Measurements from ENCODE around the gene INO80C.

Gene INO80C

DNA sequence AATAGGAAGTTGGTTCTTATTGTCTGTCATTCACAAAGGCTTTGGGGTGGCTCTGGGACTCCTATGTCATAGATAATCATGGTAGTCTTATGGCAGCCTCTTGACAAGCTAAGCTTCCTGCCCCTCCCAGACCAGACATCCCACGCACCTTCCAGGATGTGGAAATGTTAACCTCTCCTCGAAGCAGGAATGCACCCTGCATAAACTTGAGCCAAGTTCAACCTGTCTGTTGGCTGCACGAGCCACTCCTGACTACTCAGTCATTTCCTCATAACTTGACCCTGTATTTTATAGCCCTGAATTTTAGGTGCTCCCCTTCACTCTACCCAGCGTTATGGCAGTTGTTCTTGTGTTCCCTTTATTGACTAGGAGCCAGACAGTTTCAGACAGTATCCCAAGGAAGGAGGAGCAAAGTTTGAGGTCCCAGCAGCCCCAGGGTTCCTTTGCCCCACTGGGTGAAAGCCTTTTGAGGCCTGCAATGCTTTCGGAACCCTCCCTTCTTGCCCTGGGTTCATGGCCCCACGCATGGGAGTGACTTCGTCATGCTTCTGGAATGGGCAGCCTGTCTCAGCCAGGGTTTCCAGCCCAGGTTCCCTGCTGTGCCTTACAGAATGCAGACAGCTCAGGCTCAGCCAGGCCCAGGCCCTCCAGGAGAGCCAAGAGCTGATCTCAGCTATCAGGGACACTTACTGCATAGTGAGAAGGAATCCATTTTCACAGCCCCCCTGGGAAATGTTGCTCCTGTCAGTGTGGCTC is 15.6 kb upstream of the INO80C start:
- no peak for DNase-seq (ENCODE audit: low read depth)

DNA sequence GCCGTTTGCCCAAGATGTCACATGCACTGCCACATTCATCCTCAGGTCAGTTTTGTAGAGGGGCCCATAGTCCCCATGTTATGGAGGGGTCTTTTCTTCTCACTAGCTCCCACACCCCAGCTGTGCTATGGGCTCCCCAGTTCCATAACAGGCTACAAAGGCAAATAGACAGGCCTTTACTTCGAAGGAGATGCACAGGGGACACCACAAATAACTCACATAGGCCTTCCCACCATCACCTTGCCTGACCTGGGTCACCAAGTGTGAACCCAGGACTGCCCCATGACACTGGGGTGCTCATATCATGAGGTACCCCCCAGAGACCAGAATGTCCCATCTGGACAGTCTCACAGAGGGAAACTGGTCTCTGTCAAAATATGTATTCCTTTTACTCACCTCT is 15.0 kb upstream of the INO80C start:
- DNase-seq (ENCODE audit: low read depth) = no peak

DNA sequence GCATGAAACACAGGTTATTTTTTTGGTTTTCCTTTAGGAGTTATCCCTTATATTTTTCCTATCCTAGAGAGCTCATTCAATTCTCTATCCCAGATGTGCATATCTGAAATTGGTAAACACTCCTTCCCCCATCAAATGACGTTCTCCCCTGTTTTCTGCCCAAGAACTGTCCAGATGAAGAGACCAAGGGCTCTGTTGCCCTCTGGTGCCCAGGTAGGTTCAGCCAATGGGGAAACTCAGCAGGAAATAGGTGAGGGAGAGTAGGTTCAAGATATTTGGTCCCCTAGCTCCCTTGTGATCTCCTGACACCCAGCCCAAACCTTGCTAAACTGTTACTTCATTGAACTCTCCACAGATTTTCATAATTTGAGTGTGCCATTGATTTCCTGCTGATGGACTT is 14.1 kb upstream of the INO80C start:
- no peak for DNase-seq (ENCODE audit: low read depth)

DNA sequence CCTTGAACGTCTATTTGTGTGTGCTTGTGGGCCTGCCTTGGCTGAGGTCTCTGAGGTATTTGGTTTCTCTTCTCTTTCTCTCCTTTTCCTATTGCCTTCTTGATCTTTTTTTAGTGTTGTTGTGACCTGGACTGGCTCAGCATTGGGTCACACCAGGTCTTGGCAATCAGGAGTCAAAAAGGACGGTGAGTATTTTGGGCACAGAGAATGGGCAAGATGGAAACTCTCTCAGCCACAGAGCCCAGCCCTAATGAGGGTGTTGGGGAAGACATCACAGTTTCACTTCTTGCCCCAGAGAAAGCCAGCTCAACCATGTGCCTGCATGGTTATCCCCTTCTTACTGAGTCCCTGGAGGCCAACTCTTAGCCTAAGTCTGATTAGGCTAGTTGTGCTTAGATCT is 13.7 kb upstream of the INO80C start:
- DNase-seq (ENCODE audit: low read depth) = no peak

DNA sequence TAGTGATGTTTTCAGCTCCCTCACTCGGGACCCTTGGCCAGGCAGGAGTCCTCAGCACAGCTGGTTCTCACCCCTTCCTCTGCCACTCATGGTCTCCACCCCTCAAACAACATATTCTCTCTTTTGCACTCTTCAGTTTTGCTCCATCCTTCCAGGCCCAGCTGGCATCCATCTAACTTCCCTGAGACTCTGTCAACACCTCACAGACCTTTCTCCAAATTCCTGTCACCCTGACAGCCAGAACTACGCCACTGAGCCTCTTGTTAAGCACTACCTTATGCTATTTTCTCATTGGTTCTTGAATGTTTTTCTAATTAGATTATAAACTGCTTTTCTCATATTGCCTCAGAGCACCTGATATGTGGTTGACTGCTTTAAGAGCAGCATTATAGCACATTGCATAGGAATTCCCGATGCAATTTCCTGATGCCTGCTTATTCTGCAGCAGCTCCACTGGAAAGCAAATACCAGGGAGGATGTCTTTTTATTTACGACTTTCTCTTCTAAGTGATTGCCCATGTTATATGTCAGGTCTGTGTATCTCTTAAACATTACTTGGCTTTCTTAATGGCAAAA is 12.4 kb upstream of the INO80C start:
- no peak for DNase-seq (ENCODE audit: low read depth)

DNA sequence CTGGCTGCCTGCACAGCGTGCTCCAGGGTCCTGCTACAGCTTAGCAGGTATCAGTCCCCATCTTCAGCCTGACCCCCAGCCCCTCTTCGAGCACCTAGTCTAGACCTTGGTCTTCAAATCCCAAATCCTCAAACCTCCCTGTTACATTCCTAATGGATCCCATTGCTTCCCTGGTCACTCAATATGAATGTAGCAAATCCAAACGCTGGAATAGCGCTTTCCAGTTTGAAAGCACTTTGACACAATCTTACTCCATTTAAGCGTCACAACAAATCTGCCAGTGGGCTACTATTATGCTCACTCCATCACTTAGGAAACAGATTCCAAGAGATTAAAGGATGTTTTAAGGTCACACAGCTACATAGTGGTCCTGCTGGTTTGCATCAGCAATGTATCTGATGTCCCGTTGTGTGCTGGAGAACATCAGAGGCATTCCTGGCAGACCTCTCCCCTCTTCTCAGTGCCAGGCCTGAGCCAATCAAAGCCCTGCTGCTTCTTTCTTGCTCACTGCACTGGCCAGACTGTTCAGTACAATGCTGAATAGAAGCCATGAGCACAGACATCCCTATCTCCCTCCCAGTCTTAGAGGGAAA is 11.1 kb upstream of the INO80C start:
- DNase-seq (ENCODE audit: low read depth) = no peak

DNA sequence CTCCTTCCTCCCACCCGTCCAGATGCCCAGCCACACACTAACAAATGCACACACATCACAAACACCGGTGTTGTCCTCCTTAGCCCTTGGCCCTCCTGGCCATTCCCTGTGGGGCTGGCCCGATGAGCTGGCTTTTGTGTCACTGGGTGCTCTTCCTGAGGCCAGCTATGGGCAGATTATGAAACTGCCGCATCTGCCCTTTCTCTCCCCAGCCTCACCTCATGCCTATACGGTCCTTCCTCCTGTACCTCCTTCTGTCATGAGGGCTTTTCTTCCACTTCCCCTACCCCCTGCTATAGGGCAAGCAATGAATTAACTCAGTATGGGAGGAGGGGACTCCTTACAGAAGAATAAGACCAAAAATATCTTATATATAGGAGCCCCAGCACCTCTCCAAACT is 10.3 kb upstream of the INO80C start:
- DNase-seq (ENCODE audit: low read depth) = no peak

DNA sequence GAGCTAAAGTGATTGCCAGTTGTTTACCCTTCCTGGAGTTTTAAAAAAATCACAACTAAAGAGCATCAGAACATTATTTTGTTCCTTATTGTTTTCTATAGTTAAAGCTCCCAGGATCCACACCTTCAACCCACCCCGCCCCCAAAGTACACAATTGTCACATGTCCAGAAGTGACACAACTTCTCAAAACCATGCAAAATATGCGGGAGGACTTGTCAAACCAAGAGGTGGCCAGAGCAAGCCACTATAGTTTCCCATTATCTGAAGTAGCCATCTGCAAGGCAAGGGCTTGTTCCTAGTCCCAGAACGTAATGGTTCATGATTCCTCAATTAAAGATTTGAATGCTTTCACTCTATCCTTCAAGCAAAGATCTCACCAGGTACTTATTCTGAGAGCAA is 9.9 kb upstream of the INO80C start:
- no peak for DNase-seq (ENCODE audit: low read depth)

DNA sequence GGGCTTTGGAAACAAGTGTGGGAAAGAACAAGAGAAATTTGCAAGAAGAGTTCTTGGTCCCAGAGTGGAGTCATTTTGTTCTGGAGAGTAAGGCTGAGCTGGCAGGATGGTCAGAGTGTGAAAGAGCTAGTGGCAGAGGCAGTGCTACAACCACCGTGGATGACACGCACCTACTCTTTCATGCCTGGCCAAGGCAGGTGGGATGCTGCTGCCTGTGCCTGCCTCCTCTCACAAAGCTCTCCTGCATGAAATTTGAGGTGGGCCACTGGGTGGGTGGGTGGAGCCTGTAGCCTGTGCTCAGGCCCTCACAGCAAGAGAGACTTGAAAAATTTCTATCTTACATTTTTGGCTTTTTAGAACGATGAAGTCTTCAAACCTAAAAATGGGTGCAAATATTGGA is 9.4 kb upstream of the INO80C start:
- no peak for DNase-seq (ENCODE audit: low read depth)

DNA sequence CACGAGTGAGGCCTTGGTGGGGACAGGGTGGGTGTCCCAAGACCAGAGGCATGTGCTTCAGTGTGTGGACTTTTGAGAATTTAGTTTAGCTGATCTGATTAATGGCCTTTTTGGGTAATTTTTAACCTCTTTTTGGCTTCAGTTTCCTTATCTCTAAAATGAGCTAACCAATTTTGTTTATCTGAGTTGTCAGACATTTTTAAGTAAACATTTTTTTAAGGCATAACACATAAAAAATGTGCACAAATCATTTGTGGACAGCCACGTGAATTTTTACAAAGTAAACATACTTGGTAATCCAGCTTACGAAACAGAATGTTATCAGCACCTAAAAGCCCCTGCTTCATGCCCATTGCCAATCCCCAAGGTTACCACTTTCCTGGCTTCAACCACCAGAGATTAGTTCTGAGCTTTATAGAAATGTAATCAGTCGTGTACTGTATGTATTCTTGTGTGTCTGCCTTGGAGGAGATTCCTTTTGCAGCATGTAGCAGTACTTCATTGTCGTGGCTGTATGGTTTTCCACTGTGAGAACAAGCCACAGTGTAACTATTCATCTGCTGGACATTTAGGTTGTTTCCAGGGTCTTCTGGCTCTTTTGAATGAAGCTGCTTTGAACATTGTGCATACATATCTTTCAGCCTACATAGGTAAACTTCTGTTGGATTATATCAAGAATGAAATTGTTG is 8.4 kb upstream of the INO80C start:
- no peak for DNase-seq (ENCODE audit: low read depth)

DNA sequence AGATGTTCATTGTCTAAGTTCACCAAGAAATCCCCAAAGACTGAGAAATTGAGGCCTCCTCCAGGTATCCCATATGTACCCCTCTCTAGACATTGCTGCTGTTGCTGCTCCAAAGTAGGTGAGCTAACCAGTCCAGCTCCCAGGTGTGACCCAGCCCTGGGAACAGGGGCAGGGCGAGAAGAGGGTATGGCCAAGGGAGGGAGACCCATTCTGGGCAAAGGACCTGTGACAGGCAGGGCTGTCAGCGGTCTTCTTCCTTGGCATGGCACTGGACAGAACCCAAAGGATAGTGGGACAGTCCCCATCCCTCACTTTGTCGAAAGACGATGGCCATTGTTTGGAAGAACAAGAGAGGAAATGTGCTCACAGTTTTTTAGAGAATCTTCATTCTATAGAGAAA is 7.2 kb upstream of the INO80C start:
- DNase-seq (ENCODE audit: low read depth) = no peak

DNA sequence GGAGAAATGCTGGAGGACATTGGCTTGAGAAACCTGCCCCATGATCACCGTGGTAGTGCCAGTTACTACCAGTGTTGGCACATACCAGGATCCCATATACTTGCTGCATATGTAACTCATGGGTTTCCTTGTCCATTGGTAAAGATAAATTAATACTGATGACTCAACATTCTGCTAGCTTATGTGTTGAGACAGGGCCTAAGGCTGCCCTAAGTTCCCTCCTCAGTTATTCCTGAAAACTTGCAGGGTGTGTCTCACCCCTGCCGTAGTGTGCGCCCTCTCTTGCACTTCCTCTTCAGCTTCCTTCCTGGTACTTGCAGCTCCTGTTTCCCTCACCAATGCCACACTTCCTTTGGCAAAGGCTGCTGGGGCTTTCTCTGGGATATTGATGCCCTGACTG is 4.3 kb upstream of the INO80C start:
- DNase-seq (ENCODE audit: low read depth) = no peak

DNA sequence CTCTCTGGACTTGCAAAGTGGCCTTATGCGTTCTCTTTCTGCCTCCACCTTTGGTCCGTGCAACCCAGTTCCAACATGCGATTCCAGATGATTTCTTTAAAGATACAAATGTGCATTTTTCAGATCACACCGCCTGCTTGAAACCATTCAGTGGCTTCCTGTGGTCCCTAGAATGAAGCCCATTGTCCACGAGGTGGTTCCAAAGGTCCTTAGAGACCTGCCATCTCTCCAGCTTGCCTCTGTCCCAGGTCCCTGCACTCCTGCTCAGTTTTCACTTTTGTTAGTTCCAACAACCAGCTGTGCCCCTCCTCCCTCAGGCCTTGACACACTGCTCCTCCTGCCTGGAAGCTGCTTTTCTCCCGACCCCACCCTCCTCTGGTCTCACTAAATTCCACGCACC is 3.6 kb upstream of the INO80C start:
- DNase-seq (ENCODE audit: low read depth) = no peak

DNA sequence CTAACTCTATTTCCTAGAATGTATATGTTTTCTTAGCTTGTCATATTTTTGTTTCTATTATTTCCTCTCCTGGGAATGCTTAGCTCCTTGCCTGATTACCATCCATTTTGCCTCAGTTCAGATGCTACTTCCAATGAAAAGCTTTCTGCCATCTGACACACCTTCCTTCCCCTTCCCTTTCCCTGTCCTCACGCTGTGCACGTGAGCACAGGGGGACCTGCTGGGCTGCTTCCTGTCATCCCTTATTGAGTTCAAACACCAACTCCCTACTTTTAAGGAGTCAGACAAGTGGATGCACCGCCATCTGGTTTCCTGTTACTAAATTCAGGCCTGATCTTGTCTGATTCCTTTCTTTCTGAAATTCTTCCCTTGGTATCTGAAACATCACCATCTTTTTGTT is 2.4 kb upstream of the INO80C start:
- no peak for DNase-seq (ENCODE audit: low read depth)

DNA sequence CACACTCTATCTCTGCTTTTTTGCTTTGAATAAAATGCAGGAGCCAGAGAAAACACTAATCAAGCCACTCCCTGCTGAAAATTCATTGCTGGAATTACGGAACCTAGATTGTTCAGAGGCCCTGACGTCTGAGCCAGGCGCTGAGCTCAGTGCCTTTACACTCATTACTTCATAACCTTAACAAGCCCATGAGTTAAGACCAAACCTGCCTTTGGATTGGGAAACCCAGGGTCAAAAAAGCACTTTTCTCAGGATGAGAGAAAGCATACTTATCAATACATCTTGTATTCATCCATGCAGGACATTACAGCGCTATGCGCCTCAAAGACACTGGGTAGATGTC is 762 bp downstream of the INO80C start:
- DNase-seq (ENCODE audit: low read depth) = no peak

DNA sequence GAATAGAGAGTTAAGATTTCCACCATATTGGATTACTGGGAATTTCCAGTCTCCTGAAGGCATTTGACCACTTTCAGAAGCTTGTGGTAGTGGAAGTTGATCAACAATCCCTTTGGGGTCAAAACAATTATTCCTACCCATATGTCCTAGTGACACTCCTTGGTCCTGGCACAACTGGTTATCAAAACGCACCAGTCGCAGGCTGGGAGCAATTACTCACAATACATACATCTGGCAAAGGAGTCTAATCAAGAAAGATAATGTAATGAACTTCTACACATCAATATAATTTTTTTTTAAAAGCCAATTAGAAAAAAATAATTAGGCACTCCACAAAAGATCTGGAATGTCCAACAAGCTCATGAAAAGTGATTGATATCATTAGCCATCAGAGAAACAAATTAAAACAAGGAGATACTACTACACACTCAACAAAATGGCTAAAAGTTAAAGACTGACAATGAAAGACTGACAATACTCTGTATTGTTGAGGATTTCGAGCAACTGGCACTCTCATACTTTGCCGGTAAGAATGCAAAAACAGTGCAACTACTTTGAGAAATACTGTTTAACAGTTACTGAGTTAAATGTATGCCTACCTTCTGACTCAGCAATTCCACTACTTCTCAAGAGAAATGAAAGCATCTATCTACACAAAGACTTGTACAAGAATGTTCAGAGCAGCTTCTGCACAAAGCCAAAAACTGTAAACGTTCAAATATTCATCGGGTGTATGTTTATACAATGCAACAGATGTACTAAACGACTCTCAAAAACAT is 2.0 kb downstream of the INO80C start:
- no peak for DNase-seq (ENCODE audit: low read depth)

DNA sequence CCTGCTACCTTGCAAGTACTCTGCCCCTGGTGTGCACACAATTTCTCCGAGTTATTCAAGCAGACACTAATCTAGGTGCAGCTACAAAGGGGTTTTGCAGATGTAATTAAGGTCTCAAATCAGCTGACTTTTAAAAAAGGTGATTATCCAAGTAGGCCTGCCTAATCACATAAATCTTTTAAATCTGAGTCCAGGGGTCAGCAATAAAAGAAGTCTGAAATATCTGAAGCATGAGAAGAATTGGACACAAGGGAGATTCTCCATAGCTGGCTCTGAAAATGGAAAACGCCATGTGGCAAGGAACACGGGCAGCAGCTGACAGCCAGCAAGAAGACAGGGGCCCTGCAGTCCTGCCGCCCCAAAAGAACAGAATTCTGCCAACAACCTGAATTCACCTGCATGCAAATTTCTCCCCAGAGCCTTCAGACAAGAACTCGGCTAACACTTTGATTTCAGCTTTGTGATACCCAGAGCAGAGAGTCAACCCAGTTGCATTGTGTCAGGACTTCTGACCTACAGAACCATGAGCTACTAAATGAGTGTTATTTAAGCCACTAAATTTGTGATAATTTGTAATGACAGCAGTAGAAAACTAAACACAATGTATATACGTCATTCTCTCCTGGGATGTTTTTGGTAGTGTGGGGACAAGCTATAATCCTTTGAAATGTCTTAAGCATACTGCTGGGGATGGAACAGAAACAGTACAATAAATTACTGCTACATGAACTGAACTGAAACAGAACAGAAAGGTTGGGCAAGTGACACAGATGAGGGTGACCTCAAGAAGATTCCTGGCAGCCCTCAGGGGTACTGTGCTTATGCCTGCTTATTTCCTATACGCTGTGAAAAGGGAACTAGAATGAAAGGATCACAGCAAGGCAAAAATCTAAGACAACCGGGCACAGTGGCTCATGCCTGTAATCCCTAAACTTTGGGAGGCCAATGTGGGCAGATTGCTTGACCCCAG is 3.2 kb downstream of the INO80C start:
- no peak for DNase-seq (ENCODE audit: low read depth)

DNA sequence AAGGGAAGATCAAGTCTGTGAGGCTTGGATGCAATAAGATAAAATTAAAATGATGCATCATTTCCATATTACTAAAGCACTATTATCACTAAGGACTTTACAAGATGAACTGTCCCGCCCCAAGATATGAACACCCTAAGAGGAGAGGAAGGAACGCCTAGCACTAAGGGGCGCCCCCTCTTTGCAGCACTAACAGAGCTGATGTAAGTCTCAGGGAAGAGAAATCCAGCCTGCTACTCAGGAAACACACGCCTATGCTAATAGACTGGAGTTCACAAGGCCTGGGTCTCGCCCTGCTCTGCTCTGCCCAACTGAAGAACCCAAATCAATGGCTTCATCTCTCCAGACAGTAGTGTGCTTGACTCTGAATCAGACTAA is 6.1 kb downstream of the INO80C start:
- no peak for DNase-seq (ENCODE audit: low read depth)

DNA sequence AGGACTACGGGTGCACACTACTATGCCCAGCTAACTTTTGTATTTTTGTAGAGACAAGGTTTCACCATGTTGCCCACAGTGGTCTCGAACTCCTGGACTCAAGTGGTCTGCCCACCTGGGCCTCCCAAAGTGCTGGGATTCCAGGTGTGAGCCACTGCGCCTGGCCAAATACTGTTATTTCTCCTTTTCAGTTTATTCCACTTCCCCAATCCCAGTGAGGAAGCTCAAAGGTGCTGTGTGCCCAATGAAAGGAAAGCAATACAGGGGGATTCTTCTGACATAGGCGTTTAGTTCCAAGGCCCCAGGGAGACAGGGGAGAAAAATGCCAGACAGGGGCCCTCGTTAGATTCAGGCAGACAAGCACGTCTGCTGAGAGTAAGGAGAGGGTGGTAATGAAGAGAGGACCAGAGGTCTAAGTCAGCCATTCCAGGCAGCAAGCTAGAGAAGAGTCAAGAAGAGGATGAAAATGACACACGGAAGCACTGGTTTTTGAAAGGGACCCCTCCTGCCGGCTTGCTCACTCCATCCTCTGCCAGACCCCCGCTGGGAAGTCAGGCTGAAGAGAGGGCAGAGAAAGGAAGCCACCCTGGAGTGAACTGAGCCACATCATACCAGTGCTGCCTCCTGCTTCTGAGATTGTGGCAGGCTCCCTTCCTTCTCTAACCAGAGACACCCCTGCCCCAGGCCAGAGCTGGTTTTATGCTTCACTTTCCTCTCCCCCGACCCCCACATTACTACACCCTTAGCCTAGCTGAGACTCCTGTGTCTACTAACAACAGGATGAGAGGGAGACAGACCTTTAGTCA is 6.7 kb downstream of the INO80C start:
- no peak for DNase-seq (ENCODE audit: low read depth)

DNA sequence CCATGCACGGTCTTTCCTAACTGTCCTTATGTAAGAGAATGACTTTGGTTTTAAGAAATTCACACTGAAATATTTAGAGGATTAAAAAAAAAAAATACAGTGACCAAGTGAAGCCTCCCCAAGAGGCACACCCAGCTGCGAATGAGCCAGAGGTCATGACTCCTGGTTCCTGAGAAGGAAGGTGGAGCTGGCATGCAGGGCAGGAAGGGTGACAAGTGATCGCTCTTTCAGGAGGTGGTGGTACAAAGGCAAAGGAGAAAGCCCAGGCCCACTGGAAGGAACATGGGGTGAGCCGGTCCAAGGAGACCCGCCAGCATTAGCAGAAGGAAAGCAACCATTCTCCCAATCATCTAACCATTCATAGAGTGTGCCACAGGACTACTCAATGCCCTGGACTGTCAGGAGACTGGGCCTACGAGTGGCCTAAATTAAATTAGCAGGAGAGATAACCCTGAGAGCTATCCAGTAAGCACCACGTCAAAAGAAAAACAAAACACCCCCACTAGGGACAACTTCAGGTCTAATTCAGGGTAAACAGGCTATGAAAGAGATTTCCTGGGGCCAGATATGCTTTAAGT is 7.8 kb downstream of the INO80C start:
- no peak for DNase-seq (ENCODE audit: low read depth)

All from stimulated activated CD8-positive, alpha-beta memory T cell treated with anti-CD3 and anti-CD28 coated beads, Interleukin-12 subunit alpha, Interleukin-12 subunit beta, amount 100 ng/mL, for 4 hours (primary cell).